RWPE1 (cell line): ENCODE measurements around the gene CAGE1.

ENCODE experiments used
- CTCF ChIA-PET: fragments of 350-600 bp; sonication (Branson Sonifier 250); formaldehyde crosslinking; extraction: SDS; loops from one replicate; lab custom pipeline; 2021; lab: Yijun Ruan, JAX
- POLR2A ChIA-PET: fragments of 400-600 bp; formaldehyde crosslinking; extraction: SDS; loops from one replicate; lab custom pipeline; 2020; ENCODE audit warnings: antibody characterized with exemption; ENCODE audit not compliant: low non-redundant PET; lab: Yijun Ruan, JAX
- DNase-seq: peaks from one replicate; pipeline ENCODE4 v3.0.0; 2012; ENCODE audit warnings: low spot score
- H3K27ac ChIP-seq: fragments of 450-650 bp; 2 replicates; pipeline ENCODE4 v1.5.1; 2017
- CTCF ChIP-seq: fragments of 450-650 bp; conservative IDR thresholded peaks from 2 replicates; pipeline ENCODE4 v1.5.1; 2017; ENCODE audit warnings: low read depth, mild to moderate bottlenecking

Gene CAGE1

GRCh38 chr6:7334685-7335084 lies 54.9 kb downstream of the CAGE1 start:
- no peak for TF ChIP-seq CTCF
- no peak for DNase-seq
- ChIA-PET POLR2A (no interaction called here), CTCF (interaction anchor here (1.0 kb wide), 1 partner anchor 59 kb away, joined by 3 read pairs; no protein-coding TSS in a partner anchor)
- H3K27ac ChIP-seq = no peak overlapping the region

- H3K27ac ChIP-seq = peak overlapping the region; percentile 69
- no peak for TF ChIP-seq CTCF
- POLR2A ChIA-PET = interaction anchor here (0.6 kb wide), 1 partner anchor 18 kb away, joined by 3 read pairs; no protein-coding TSS in a partner anchor
- CTCF ChIA-PET = interaction anchor here (0.7 kb wide), 1 partner anchor 30 kb away, joined by 3 read pairs; no protein-coding TSS in a partner anchor
- DNase-seq = no peak
Measured at GRCh38 chr6:7332090-7332745, 57.3 kb downstream of the CAGE1 start.

GRCh38 chr6:7331452-7331851 lies 58.1 kb downstream of the CAGE1 start:
- POLR2A ChIA-PET = interaction anchor here (0.6 kb wide), 1 partner anchor 17 kb away, joined by 3 read pairs; no protein-coding TSS in a partner anchor
- CTCF ChIA-PET = no interaction called here
- no peak overlapping the region; the same call in 1 of the 2 replicates for H3K27ac ChIP-seq
- DNase-seq = no peak
- TF ChIP-seq CTCF = no peak

GRCh38 chr6:7328243-7328642 lies 61.3 kb downstream of the CAGE1 start:
- ChIA-PET CTCF (interaction anchor here (0.5 kb wide), 1 partner anchor 48 kb away, joined by 7 read pairs; no protein-coding TSS in a partner anchor), POLR2A (no interaction called here)
- H3K27ac ChIP-seq = no peak overlapping the region
- TF ChIP-seq CTCF = no peak
- DNase-seq = no peak

GRCh38 chr6:7325750-7326149 lies 63.8 kb downstream of the CAGE1 start:
- no peak overlapping the region for H3K27ac ChIP-seq
- no peak for DNase-seq
- TF ChIP-seq CTCF = no peak
- ChIA-PET CTCF (interaction anchor here (0.5 kb wide), 1 partner anchor 75 kb away, joined by 8 read pairs; no protein-coding TSS in a partner anchor), POLR2A (no interaction called here)

GRCh38 chr6:7324520-7324919 lies 65.0 kb downstream of the CAGE1 start:
- no peak for DNase-seq
- ChIA-PET POLR2A (no interaction called here), CTCF (interaction anchor here (0.5 to 0.9 kb wide), 2 partner anchors 44 to 649 kb away, joined by 3 read pairs; no protein-coding TSS in a partner anchor)
- no peak overlapping the region for H3K27ac ChIP-seq
- TF ChIP-seq CTCF = no peak
